ENCODE measurements around the gene SH3D21.

- TF ChIP-seq EZH2 (IDR thresholded peaks at IDR 0.05; ENCODE audit: borderline replicate concordance) (no peak), CTCF (IDR thresholded peaks at IDR 0.05; ENCODE audit: poor library complexity) (no peak)
These were observed 10.8 kb upstream of the SH3D21 start for GRCh38 chr1:36295390-36295789.

All from hepatocyte (in vitro differentiated cells).